ENCODE results near the gene RSPRY1. TPM values are rescaled to one million over a fixed set of nuclear protein-coding genes. Genes with fewer than 3 reads are reported as not detected.

Gene RSPRY1
- total and polyA plus RNA-seq, 2 of the 8 experiments (the other 6 are each of a cell fraction or from before 2014, with no cell fraction given), result 11.5 to 32.5 TPM

DNA sequence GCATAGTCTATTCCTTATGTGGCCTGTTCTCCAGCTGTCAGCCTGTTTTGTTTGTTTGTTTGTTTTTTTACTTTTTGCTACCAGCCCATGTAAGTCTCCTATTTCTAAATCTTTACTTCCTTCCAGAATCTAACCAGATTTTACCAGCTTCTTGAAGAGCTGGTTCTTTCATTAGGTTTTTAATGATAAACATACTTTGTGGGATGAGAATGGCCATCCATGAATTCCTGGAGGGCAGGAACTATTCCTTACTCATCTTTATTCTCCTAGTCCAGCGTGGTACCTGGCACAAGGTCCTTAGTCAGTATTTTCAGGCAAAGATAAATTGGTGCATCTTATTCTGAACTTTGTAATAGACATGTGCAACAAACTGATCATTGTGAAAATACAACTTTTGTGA lies 17.3 kb downstream of the RSPRY1 start:
- no peak overlapping the region for H4K5ac ChIP-seq (ENCODE audit: insufficient read length, low read depth, low read length)
- H3K9me3 ChIP-seq (ENCODE audit: insufficient read depth in 2 of 2, low read depth in 1 of 2, low read length in 1 of 2), result peaks cover 0 to 7% of the 10 kb centered on the region in 2 experiments; a peak in 2 of 4 replicates
- no peak overlapping the region for H3K23ac ChIP-seq (ENCODE audit: insufficient read length)
- no peak overlapping the region for H4K91ac ChIP-seq (replicated peaks; ENCODE audit: insufficient read length, low read length)
- H2BK5ac ChIP-seq (ENCODE audit: low read depth, low read length), result no peak overlapping the region
- peaks cover 2 to 32% (median 13%) of the 10 kb centered on the region in 4 experiments; a peak in 7 of 8 replicates for H3K36me3 ChIP-seq (ENCODE audit: control insufficient read depth in 2 of 4, insufficient read depth in 4 of 4, low read length in 3 of 4)
- no peak overlapping the region for H3K14ac ChIP-seq (ENCODE audit: insufficient read length)
- peaks cover 0 to 1% of the 10 kb centered on the region in 2 experiments for H4K20me1 ChIP-seq (replicated peaks in 1 of 2; ENCODE audit: control insufficient read depth in 1 of 2, insufficient read depth in 2 of 2, low read length in 2 of 2)
- no peak for FAIRE-seq
- CTCF ChIA-PET (ENCODE audit: partially characterized antibody), result interaction anchor here (1.4 kb wide), 1 partner anchor 10 kb away, joined by 5 read pairs; no protein-coding TSS in a partner anchor
- H3K27me3 ChIP-seq (replicated peaks in 1 of 4; ENCODE audit: control insufficient read depth in 3 of 4, extremely low read depth in 1 of 4, insufficient read depth in 3 of 4, low read length in 3 of 4), result no peaks in the 10 kb centered on the region
- no peak overlapping the region for H2BK12ac ChIP-seq (ENCODE audit: low read depth, low read length)
- H3K27ac ChIP-seq (ENCODE audit: low read depth, low read length), result no peak overlapping the region
- no peak overlapping the region for H2AK5ac ChIP-seq (ENCODE audit: low read depth, low read length)
- no peak overlapping the region for H3K18ac ChIP-seq (ENCODE audit: extremely low read depth, low read length)
- H2AFZ ChIP-seq (ENCODE audit: low read length), result no peak overlapping the region
- WGBS, 2 experiments (ENCODE audit: extremely low coverage in 1 of 2, insufficient coverage in 1 of 2, insufficient read length in 1 of 2, insufficient replicate concordance in 2 of 2, low coverage in 1 of 2, low lambda C conversion rate in 2 of 2, missing lambda C conversion rate in 1 of 2), result 94% methylated on average over 1 of the region's 1 CpG; no CpG with 5 or more reads in 1 of the 2 experiments
- no peak overlapping the region for H3K4me2 ChIP-seq (ENCODE audit: insufficient read depth in 1 of 2, low read depth in 2 of 2, low read length in 2 of 2)
- H3K4me1 ChIP-seq (replicated peaks in 1 of 4; ENCODE audit: control insufficient read depth in 3 of 4, insufficient read depth in 4 of 4, low read length in 3 of 4), result no peaks in the 10 kb centered on the region
- H3K79me1 ChIP-seq (ENCODE audit: low read depth, low read length), result no peaks in the 10 kb centered on the region
- no peak for DNase-seq (ENCODE audit: low read depth in 1 of 2, low spot score in 2 of 2)
- H2BK20ac ChIP-seq (ENCODE audit: low read length), result no peak overlapping the region
- H3K4ac ChIP-seq (replicated peaks; ENCODE audit: insufficient read length, low read depth, low read length), result no peak overlapping the region
- H2BK120ac ChIP-seq (replicated peaks; ENCODE audit: low read depth, low read length), result no peak overlapping the region
- no peak overlapping the region for H3K9ac ChIP-seq (replicated peaks in 1 of 4; ENCODE audit: extremely low read depth in 1 of 4, low read depth in 3 of 4, low read length in 3 of 4)
- no peak overlapping the region for H3K56ac ChIP-seq (replicated peaks; ENCODE audit: insufficient read length, low read depth, low read length)
- H3K79me2 ChIP-seq (ENCODE audit: control insufficient read depth in 1 of 2, insufficient read depth in 2 of 2, low read length in 2 of 2), result peaks cover 0 to 5% of the 10 kb centered on the region in 2 experiments; a peak in 1 of 4 replicates
- H3K4me3 ChIP-seq (ENCODE audit: extremely low read depth in 1 of 4, insufficient read depth in 2 of 4, low read depth in 3 of 4, low read length in 4 of 4), result no peak overlapping the region
- H3K23me2 ChIP-seq (ENCODE audit: low read depth, low read length), result no peaks in the 10 kb centered on the region
- POLR2A ChIA-PET (ENCODE audit: partially characterized antibody), result no interaction called here
- TF ChIP-seq RFX5 (IDR thresholded peaks at IDR 0.05; ENCODE audit: borderline replicate concordance, low read depth, low read length), result no peak
- TF ChIP-seq SP2 (IDR thresholded peaks at IDR 0.05; ENCODE audit: low read length), result no peak
- no peak for TF ChIP-seq CBX5 (IDR thresholded peaks at IDR 0.05; ENCODE audit: low read depth, low read length)
- TF ChIP-seq SIN3A (conservative IDR thresholded peaks at IDR 0.05 in 1 of 2, IDR thresholded peaks at IDR 0.05 in 1 of 2; ENCODE audit: low read depth in 1 of 2, low read length in 2 of 2), result no peak
- TF ChIP-seq CHD1 (IDR thresholded peaks at IDR 0.05; ENCODE audit: low read depth, low read length), result no peak
- TF ChIP-seq MAFK (IDR thresholded peaks at IDR 0.05; ENCODE audit: low read depth, low read length), result no peak
- TF ChIP-seq JUND (IDR thresholded peaks at IDR 0.05; ENCODE audit: low read length), result no peak
- TF ChIP-seq SIX5 (IDR thresholded peaks at IDR 0.05; ENCODE audit: low read depth, low read length), result no peak
- TF ChIP-seq CHD2 (IDR thresholded peaks at IDR 0.05; ENCODE audit: low read length), result no peak
- no peak for TF ChIP-seq TEAD4 (IDR thresholded peaks at IDR 0.05; ENCODE audit: low read depth, low read length)
- no peak for TF ChIP-seq POU5F1 (IDR thresholded peaks at IDR 0.05; ENCODE audit: low read depth, low read length)
- no peak for TF ChIP-seq ASH2L (IDR thresholded peaks at IDR 0.05; ENCODE audit: low read length)
- TF ChIP-seq KDM1A (IDR thresholded peaks at IDR 0.05; ENCODE audit: borderline replicate concordance, low read length), result no peak
- TF ChIP-seq CREB1 (IDR thresholded peaks at IDR 0.05), result no peak
- TF ChIP-seq POLR2AphosphoS5 (IDR thresholded peaks at IDR 0.05; ENCODE audit: low read depth, low read length), result no peak
- no peak for TF ChIP-seq CEBPB (IDR thresholded peaks at IDR 0.05; ENCODE audit: low read depth, low read length)
- no peak for TF ChIP-seq SIRT6 (IDR thresholded peaks at IDR 0.05; ENCODE audit: low read length)
- no peak overlapping the region for H2BK15ac ChIP-seq (ENCODE audit: low read length)
- H4K8ac ChIP-seq (ENCODE audit: extremely low read depth, insufficient read depth, low read length), result no peak overlapping the region

Data from H1 (cell line).